ENCODE measurements around the gene NOCT.
"Not testable (repeated sequence)": the region's sequence is repeated elsewhere in the genome, so short reads cannot be mapped to it uniquely, and the experiment has no call there.

The NOCT gene

DNA sequence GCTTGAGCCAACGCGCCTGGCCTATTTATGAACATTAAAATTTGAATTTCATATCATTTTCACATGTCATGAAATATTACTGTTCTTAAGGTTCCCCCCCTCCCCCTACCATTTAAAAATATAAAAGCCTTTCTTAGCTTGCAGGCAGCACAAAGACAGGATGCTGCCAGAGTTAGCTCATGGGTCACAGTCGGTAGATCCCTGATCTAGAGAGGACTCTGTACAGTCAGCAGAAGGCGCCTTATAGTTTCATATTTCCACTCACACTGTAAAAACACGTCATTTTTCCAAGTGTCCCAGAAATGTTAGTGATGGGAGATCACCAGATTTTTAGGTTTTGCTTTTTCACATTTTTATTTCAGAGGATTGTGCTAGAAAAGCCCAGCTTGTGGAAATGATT is 12.2 kb downstream of the NOCT start:
- no peak overlapping the region for H3K4me3 ChIP-seq (ENCODE audit: low read depth, low read length)

DNA sequence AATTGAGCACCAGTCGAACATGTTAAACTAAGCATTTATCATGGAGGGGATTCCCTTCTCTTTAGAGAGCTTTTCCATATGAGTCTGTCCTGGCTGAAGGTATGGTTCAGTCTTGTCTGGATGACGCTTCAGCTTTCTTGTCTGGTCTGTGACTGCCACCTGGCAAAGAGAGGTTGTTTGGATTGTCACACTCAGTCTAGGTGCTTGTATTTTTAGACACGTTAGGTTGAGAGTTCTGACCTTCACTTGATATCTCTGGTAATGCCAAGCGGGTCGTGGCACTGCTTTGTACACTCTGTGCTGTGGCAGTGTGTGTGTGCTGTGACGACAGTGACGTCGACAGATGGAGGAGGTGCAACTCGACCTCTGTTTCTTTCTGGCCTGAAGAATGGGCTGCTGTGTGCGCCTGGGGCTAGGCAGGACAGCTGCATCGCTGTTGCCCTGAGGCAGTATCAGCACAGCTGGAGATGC is 12.6 kb downstream of the NOCT start:
- Histone ChIP-seq H3K4me3 (ENCODE audit: low read depth, low read length) (no peak overlapping the region), H3K27ac (ENCODE audit: extremely low read depth, low read depth, low read length) (no peak overlapping the region)
- POLR2A ChIA-PET = interaction anchor here (0.5 kb wide), 1 partner anchor 11 kb away, joined by 4 read pairs; no protein-coding TSS in a partner anchor

More for the DNA sequence above, 12.2 kb downstream of the NOCT start:
- no peaks in the 10 kb centered on the region for H3K4me1 ChIP-seq (ENCODE audit: control insufficient read depth, insufficient read depth, low read length)
- peaks cover 0 to 10% of the 10 kb centered on the region in 2 experiments; a peak in 1 of 3 replicates for H3K36me3 ChIP-seq (ENCODE audit: control insufficient read depth in 2 of 2, insufficient read depth in 1 of 2, low read length in 2 of 2)
- no peak for TF ChIP-seq ZNF776 (tag by site-specific recombination; IDR thresholded peaks at IDR 0.05; ENCODE audit: borderline replicate concordance)
- TF ChIP-seq ZNF514 (tag by site-specific recombination; IDR thresholded peaks at IDR 0.05) = no peak
- no peak for TF ChIP-seq TRIM28 (IDR thresholded peaks at IDR 0.05; ENCODE audit: borderline replicate concordance, low read length)
- TF ChIP-seq KLF7 (tag by site-specific recombination; IDR thresholded peaks at IDR 0.05; ENCODE audit: borderline replicate concordance) = no peak
- no peak for TF ChIP-seq BCL11B (tag by site-specific recombination; IDR thresholded peaks at IDR 0.05; ENCODE audit: low read depth)
- TF ChIP-seq ZNF677 (tag by site-specific recombination; IDR thresholded peaks at IDR 0.05) = no peak
- no peak for TF ChIP-seq SCRT2 (tag by site-specific recombination; IDR thresholded peaks at IDR 0.05)
- no peak for TF ChIP-seq ZSCAN16 (tag by site-specific recombination; IDR thresholded peaks at IDR 0.05)
- no peak for TF ChIP-seq ZNF596 (tag by site-specific recombination; IDR thresholded peaks at IDR 0.05)
- TF ChIP-seq YY2 (tag by site-specific recombination; IDR thresholded peaks at IDR 0.05) = no peak
- TF ChIP-seq FEZF1 (tag by site-specific recombination; IDR thresholded peaks at IDR 0.05) = no peak
- TF ChIP-seq ZNF560 (tag by site-specific recombination; IDR thresholded peaks at IDR 0.05; ENCODE audit: borderline replicate concordance) = no peak
- TF ChIP-seq, protein P1, sequence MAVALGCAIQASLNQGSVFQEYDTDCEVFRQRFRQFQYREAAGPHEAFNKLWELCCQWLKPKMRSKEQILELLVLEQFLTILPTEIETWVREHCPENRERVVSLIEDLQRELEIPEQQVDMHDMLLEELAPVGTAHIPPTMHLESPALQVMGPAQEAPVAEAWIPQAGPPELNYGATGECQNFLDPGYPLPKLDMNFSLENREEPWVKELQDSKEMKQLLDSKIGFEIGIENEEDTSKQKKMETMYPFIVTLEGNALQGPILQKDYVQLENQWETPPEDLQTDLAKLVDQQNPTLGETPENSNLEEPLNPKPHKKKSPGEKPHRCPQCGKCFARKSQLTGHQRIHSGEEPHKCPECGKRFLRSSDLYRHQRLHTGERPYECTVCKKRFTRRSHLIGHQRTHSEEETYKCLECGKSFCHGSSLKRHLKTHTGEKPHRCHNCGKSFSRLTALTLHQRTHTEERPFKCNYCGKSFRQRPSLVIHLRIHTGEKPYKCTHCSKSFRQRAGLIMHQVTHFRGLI (tag by site-specific recombination; IDR thresholded peaks at IDR 0.05) = no peak
- ChIA-PET CTCF (interaction anchor here (1.0 kb wide), 1 partner anchor 90 kb away, joined by 4 read pairs; no protein-coding TSS in a partner anchor), POLR2A (interaction anchor here (0.5 kb wide), 1 partner anchor 11 kb away, joined by 4 read pairs; no protein-coding TSS in a partner anchor)
- no peaks in the 10 kb centered on the region for H3K9me3 ChIP-seq (ENCODE audit: control insufficient read depth, insufficient read depth, low read depth, low read length)
- no peak overlapping the region for H3K27ac ChIP-seq (ENCODE audit: extremely low read depth, low read depth, low read length)

DNA sequence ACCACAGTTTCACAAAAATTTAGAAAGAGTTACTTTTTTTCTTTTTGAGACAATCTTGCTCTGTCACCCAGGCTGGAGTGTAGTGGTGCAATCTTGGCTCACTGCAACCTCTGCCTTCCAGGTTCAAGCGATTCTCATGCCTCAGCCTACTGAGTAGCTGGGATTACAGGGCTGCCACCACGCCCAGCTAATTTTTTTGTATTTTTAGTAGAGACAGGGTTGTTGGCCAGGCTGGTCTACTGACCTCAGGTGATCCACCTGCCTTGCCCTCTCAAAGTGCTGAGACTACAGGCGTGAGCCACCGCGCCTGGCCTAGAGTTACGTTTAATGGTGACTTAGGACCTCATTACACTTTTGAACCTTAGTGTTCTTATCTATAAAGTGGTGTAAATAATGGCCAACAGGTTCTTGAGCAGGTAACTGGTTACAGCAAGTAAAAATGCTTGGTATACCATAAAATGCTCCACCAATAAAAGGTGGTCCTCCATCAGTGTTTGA is 14.3 kb downstream of the NOCT start:
- ChIA-PET POLR2A (interaction anchor here (0.5 to 1.4 kb wide), 5 partner anchors 10 to 271 kb away, joined by 3 to 7 read pairs (median 5); partner anchors contain the start of genes NAA15 and NOCT), CTCF (interaction anchor here (0.6 to 2.9 kb wide), 34 partner anchors 9 to 628 kb away, joined by 3 to 28 read pairs (median 4); partner anchors contain the start of gene NAA15)
- not testable (repeated sequence) for H3K4me3 ChIP-seq (ENCODE audit: low read depth, low read length); H3K4me1 ChIP-seq (ENCODE audit: control insufficient read depth, insufficient read depth, low read length); H3K9me3 ChIP-seq (ENCODE audit: control insufficient read depth, insufficient read depth, low read depth, low read length); H3K27ac ChIP-seq (ENCODE audit: extremely low read depth, low read depth, low read length); H3K36me3 ChIP-seq (ENCODE audit: control insufficient read depth in 2 of 2, insufficient read depth in 1 of 2, low read length in 2 of 2)

More for the DNA sequence above, 12.6 kb downstream of the NOCT start:
- Histone ChIP-seq H3K4me1 (ENCODE audit: control insufficient read depth, insufficient read depth, low read length) (no peaks in the 10 kb centered on the region), H3K36me3 (ENCODE audit: control insufficient read depth in 2 of 2, insufficient read depth in 1 of 2, low read length in 2 of 2) (peaks cover 0 to 7% of the 10 kb centered on the region in 2 experiments; a peak in 1 of 3 replicates), H3K9me3 (ENCODE audit: control insufficient read depth, insufficient read depth, low read depth, low read length) (no peaks in the 10 kb centered on the region)
- CTCF ChIA-PET = no interaction called here
- no peak for TF ChIP-seq ZNF600 (tag by site-specific recombination; IDR thresholded peaks at IDR 0.05)
- no peak for TF ChIP-seq ZNF184 (tag by site-specific recombination; IDR thresholded peaks at IDR 0.05)
- TF ChIP-seq ZNF514 (tag by site-specific recombination; IDR thresholded peaks at IDR 0.05) = no peak
- TF ChIP-seq, protein P2, sequence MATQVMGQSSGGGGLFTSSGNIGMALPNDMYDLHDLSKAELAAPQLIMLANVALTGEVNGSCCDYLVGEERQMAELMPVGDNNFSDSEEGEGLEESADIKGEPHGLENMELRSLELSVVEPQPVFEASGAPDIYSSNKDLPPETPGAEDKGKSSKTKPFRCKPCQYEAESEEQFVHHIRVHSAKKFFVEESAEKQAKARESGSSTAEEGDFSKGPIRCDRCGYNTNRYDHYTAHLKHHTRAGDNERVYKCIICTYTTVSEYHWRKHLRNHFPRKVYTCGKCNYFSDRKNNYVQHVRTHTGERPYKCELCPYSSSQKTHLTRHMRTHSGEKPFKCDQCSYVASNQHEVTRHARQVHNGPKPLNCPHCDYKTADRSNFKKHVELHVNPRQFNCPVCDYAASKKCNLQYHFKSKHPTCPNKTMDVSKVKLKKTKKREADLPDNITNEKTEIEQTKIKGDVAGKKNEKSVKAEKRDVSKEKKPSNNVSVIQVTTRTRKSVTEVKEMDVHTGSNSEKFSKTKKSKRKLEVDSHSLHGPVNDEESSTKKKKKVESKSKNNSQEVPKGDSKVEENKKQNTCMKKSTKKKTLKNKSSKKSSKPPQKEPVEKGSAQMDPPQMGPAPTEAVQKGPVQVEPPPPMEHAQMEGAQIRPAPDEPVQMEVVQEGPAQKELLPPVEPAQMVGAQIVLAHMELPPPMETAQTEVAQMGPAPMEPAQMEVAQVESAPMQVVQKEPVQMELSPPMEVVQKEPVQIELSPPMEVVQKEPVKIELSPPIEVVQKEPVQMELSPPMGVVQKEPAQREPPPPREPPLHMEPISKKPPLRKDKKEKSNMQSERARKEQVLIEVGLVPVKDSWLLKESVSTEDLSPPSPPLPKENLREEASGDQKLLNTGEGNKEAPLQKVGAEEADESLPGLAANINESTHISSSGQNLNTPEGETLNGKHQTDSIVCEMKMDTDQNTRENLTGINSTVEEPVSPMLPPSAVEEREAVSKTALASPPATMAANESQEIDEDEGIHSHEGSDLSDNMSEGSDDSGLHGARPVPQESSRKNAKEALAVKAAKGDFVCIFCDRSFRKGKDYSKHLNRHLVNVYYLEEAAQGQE (tag by site-specific recombination; IDR thresholded peaks at IDR 0.05) = no peak
- no peak for TF ChIP-seq ZNF792 (tag by site-specific recombination; IDR thresholded peaks at IDR 0.05)
- TF ChIP-seq GLI2 (tag by site-specific recombination; IDR thresholded peaks at IDR 0.05; ENCODE audit: borderline replicate concordance, low read depth) = no peak
- no peak for TF ChIP-seq KLF16 (tag by site-specific recombination; IDR thresholded peaks at IDR 0.05)
- no peak for TF ChIP-seq REPIN1 (tag by site-specific recombination; IDR thresholded peaks at IDR 0.05; ENCODE audit: low read depth)
- TF ChIP-seq, protein P3, sequence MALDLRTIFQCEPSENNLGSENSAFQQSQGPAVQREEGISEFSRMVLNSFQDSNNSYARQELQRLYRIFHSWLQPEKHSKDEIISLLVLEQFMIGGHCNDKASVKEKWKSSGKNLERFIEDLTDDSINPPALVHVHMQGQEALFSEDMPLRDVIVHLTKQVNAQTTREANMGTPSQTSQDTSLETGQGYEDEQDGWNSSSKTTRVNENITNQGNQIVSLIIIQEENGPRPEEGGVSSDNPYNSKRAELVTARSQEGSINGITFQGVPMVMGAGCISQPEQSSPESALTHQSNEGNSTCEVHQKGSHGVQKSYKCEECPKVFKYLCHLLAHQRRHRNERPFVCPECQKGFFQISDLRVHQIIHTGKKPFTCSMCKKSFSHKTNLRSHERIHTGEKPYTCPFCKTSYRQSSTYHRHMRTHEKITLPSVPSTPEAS (tag by site-specific recombination; IDR thresholded peaks at IDR 0.05) = no peak
